A549 (cell line): ENCODE measurements around the gene HSD11B2.
A peak's percentile ranks its signal among the peaks of the same experiment; 100 is the strongest.

ENCODE experiments used
- NFE2L2 ChIP-seq: fragments of 150-350 bp; conservative IDR thresholded peaks from 2 replicates; pipeline ENCODE4 v1.6.1; 2014; ENCODE audit warnings: low read length
- SMC3 ChIP-seq: fragments of >200 bp; sonication (Bioruptor Twin); formaldehyde crosslinking; IDR thresholded peaks from 3 replicates; pipeline ENCODE4 v1.6.1; 2018; ENCODE audit warnings: inconsistent platforms
- SREBF2 ChIP-seq: fragments of 450-650 bp; IDR thresholded peaks from 2 replicates; pipeline ENCODE4 v1.6.1; 2014; ENCODE audit warnings: mild to moderate bottlenecking, moderate library complexity
- ZC3H11A ChIP-seq: fragments of 450-650 bp; IDR thresholded peaks from 2 replicates; pipeline ENCODE4 v1.6.1; 2014; ENCODE audit warnings: antibody characterized with exemption, mild to moderate bottlenecking
- TF ChIP-seq, protein P1 (sequence below): fragments of >200 bp; sonication (Bioruptor Twin); formaldehyde crosslinking; IDR thresholded peaks from 3 replicates; pipeline ENCODE4 v1.5.1; 2016

- TF ChIP-seq, protein P1, sequence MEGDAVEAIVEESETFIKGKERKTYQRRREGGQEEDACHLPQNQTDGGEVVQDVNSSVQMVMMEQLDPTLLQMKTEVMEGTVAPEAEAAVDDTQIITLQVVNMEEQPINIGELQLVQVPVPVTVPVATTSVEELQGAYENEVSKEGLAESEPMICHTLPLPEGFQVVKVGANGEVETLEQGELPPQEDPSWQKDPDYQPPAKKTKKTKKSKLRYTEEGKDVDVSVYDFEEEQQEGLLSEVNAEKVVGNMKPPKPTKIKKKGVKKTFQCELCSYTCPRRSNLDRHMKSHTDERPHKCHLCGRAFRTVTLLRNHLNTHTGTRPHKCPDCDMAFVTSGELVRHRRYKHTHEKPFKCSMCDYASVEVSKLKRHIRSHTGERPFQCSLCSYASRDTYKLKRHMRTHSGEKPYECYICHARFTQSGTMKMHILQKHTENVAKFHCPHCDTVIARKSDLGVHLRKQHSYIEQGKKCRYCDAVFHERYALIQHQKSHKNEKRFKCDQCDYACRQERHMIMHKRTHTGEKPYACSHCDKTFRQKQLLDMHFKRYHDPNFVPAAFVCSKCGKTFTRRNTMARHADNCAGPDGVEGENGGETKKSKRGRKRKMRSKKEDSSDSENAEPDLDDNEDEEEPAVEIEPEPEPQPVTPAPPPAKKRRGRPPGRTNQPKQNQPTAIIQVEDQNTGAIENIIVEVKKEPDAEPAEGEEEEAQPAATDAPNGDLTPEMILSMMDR, result peak; percentile 21; the same call in 2 of the 3 replicates
- TF ChIP-seq ZC3H11A, result no peak
- peak; percentile 26; the same call in 2 of the 3 replicates for TF ChIP-seq SMC3
- TF ChIP-seq NFE2L2, result no peak
- TF ChIP-seq SREBF2, result no peak
Observed at GRCh38 chr16:67430977-67431774, at the start of gene HSD11B2.
